ENCODE data around the gene FAM186B. TPM values are rescaled to one million over a fixed set of nuclear protein-coding genes. Genes with fewer than 3 reads are reported as not detected.

FAM186B gene
- total RNA-seq, 1 experiment from 2014 or later = 0.46 TPM

- Histone ChIP-seq H3K79me2 (ENCODE audit: insufficient read depth, low read length) (no peaks in the 10 kb centered on the region; the same call in 1 of the 2 replicates), H2BK12ac (ENCODE audit: insufficient read length, low read depth, low read length) (no peak overlapping the region), H3K23ac (ENCODE audit: insufficient read length, low read depth, low read length) (no peak overlapping the region), H3K27ac (ENCODE audit: insufficient read length, low read depth, low read length) (no peak overlapping the region), H3K14ac (ENCODE audit: insufficient read depth, low read length) (no peak overlapping the region), H4K8ac (replicated peaks; ENCODE audit: insufficient read length, low read depth, low read length) (no peak overlapping the region), H3T11ph (ENCODE audit: low read length) (no peak overlapping the region), H3K9me3 (ENCODE audit: control insufficient read depth, low read depth, low read length) (no peaks in the 10 kb centered on the region), H2AFZ (ENCODE audit: low read length) (no peak overlapping the region), H2BK15ac (ENCODE audit: low read depth, low read length) (no peak overlapping the region), H2BK5ac (ENCODE audit: insufficient read length, low read length) (no peak overlapping the region), H3K4me2 (ENCODE audit: insufficient read depth, insufficient read length, low read length) (peak overlapping the region; percentile 74), H3K27me3 (ENCODE audit: insufficient read depth, low read length) (no peaks in the 10 kb centered on the region), H3K23me2 (ENCODE audit: insufficient read length, low read depth, low read length, poor library complexity, severe bottlenecking) (peaks cover 6% of the 10 kb centered on the region), H3K18ac (ENCODE audit: insufficient read length, low read depth, low read length) (no peak overlapping the region), H4K91ac (ENCODE audit: insufficient read length, low read depth, low read length) (no peak overlapping the region), H3K9ac (ENCODE audit: extremely low read depth, insufficient read length, low read length) (no peak overlapping the region), H2AK5ac (ENCODE audit: insufficient read length, low read length) (no peak overlapping the region), H3K79me1 (ENCODE audit: insufficient read depth, low read depth, low read length, poor library complexity, severe bottlenecking) (peaks cover 3% of the 10 kb centered on the region), H4K20me1 (ENCODE audit: control insufficient read depth, insufficient read depth, insufficient read length) (no peaks in the 10 kb centered on the region), H3K56ac (ENCODE audit: insufficient read length, low read depth, low read length) (no peak overlapping the region), H3K4ac (ENCODE audit: low read depth, low read length) (no peak overlapping the region), H4K5ac (ENCODE audit: insufficient read length, low read depth, low read length) (no peak overlapping the region), H2BK120ac (ENCODE audit: low read depth, low read length, poor library complexity, severe bottlenecking) (no peak overlapping the region), H2BK20ac (ENCODE audit: low read depth, low read length, poor library complexity, severe bottlenecking) (no peak overlapping the region), H3K4me1 (ENCODE audit: insufficient read depth, low read length) (no peaks in the 10 kb centered on the region)
- peaks cover 2 to 14% of the 10 kb centered on the region in 2 experiments for H3K4me1 Mint-ChIP-seq
- peaks cover 0 to 3% of the 10 kb centered on the region in 2 experiments; a peak in 1 of 5 replicates for H3K9me3 Mint-ChIP-seq
- no peak for DNase-seq
- no peaks in the 10 kb centered on the region; the same call in 1 of the 2 replicates for H3K27me3 Mint-ChIP-seq (ENCODE audit: low read depth)
- WGBS (ENCODE audit: extremely low coverage, insufficient read length, low lambda C conversion rate) = no CpG with 5 or more reads among the region's 13 CpGs
- H3K27ac Mint-ChIP-seq = peak overlapping the region in 1 of 3 experiments; percentile 55; a peak in 1 of 7 replicates
- H3K4me3 Mint-ChIP-seq = peak overlapping the region; percentile 19 to 44; a peak in 3 of 5 replicates
- peaks cover 19 to 43% (median 40%) of the 10 kb centered on the region in 3 experiments; a peak in 6 of 7 replicates for H3K36me3 Mint-ChIP-seq (ENCODE audit: insufficient read depth in 1 of 3, low read depth in 3 of 3)
- TF ChIP-seq CTCF (conservative IDR thresholded peaks at IDR 0.05) = no peak
Measured at GRCh38 chr12:49566361-49566760, 39.1 kb downstream of the FAM186B start.
